ENCODE measurements around the gene FLOT2. TPM values are rescaled to one million over a fixed set of nuclear protein-coding genes. Genes with fewer than 3 reads are reported as not detected.
"Not testable (repeated sequence)": the region's sequence is repeated elsewhere in the genome, so short reads cannot be mapped to it uniquely, and the experiment has no call there.

The FLOT2 gene
- total and polyA plus RNA-seq, 12 donors = 23.8 to 193 (median 69.1) TPM

DNA sequence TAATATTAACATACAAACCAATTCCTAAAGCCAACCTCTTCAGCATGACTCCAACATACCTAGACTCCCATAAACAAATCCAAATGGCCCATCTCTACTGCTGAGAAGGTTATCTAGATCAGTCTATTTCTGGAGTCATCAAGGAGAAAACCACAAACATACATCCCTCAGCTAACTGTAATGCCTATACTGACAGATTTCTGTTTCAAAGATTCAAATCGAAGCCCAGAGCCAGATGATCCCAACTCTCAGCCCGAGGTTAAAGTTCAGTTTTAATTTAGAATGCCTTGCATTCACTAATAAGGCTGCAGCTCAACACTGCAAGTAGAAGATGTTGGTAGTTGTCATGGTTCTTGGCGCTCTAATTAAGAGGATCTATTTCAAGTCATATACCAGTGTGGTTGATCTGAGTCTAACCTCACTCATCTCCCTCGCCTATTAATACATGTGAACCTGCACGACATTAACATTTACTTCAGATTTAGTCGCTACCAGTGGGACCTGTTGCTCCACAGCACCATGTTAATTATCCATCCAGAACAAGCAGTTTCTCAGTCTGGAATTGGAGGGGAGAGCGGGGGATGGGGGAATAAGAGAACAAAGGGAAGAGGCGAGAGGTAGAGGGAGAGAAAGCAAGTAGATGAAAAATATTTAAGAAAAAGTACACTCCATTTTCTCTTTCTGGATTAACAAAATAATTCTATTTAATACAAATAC, 38.4 kb upstream of the FLOT2 start:
- no peak for TF ChIP-seq POLR2A (IDR thresholded peaks at IDR 0.05)
- TF ChIP-seq, protein P1, sequence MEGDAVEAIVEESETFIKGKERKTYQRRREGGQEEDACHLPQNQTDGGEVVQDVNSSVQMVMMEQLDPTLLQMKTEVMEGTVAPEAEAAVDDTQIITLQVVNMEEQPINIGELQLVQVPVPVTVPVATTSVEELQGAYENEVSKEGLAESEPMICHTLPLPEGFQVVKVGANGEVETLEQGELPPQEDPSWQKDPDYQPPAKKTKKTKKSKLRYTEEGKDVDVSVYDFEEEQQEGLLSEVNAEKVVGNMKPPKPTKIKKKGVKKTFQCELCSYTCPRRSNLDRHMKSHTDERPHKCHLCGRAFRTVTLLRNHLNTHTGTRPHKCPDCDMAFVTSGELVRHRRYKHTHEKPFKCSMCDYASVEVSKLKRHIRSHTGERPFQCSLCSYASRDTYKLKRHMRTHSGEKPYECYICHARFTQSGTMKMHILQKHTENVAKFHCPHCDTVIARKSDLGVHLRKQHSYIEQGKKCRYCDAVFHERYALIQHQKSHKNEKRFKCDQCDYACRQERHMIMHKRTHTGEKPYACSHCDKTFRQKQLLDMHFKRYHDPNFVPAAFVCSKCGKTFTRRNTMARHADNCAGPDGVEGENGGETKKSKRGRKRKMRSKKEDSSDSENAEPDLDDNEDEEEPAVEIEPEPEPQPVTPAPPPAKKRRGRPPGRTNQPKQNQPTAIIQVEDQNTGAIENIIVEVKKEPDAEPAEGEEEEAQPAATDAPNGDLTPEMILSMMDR (IDR thresholded peaks at IDR 0.05) = no peak
- intact Hi-C loops (cut with DNase I) = no loop called here
- H3K27ac ChIP-seq = no peak overlapping the region
- peaks cover 26 to 52% of the 10 kb centered on the region in 2 donors for H3K4me1 ChIP-seq (replicated peaks in 1 of 2)
- H3K27me3 ChIP-seq = no peaks in the 10 kb centered on the region
- H3K4me3 ChIP-seq = no peak overlapping the region
- DNase-seq = no peak
- 87 to 92% (median 91%) methylated on average over 8 of the region's 8 CpGs for WGBS, 4 donors
- H3K36me3 ChIP-seq (replicated peaks in 1 of 2) = no peaks in the 10 kb centered on the region
- H3K9me3 ChIP-seq (replicated peaks in 1 of 3) = no peaks in the 10 kb centered on the region

DNA sequence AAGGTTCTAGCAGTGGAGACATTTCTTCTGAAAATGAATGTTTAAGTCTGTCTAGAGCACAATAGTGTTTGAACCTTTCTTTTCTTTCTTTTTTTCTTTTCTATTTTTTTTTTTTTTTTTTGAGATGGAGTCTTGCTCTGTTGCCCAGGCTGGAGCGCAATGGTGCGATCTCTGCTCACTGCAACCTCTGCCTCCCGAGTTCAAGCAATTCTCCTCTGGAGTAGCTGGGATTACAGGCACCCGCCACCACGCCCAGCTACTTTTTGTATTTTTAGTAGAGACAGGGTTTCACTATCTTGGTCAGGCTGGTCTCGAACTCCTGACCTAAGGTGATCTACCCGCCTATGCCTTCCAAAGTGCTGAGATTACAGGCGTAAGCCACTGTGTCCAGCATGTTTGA, 37.0 kb upstream of the FLOT2 start:
- H3K4me1 ChIP-seq (replicated peaks in 1 of 2) = peaks cover 16 to 41% of the 10 kb centered on the region in 2 donors
- H3K9me3 ChIP-seq (replicated peaks in 1 of 3); H3K27me3 ChIP-seq; DNase-seq; intact Hi-C loops (cut with DNase I); H3K4me3 ChIP-seq; H3K36me3 ChIP-seq (replicated peaks in 1 of 2); H3K27ac ChIP-seq: not testable (repeated sequence)
- 98 to 100% (median 99%) methylated on average over 7 to 8 of the region's 8 CpGs for WGBS, 4 donors

DNA sequence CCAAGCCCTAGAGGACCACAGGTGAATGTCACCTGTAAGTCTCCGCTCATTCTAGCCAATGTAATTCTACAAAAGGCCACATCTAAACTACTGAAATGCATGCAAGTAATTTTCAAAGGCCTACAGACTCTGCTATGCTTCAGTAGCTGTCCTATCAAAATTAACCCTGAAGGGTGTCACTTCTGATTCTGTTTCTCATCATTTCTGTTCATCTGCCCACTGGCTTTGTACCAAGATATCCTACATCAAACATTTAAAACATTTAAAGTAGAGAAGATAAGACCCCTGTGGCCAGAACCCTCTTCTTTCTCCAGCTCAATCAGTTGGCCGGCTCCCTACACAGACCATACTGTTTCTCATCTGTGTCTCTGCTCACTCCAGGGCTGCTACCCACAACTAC, 32.3 kb upstream of the FLOT2 start:
- WGBS, 4 donors = 92 to 100% (median 94%) methylated on average over 2 of the region's 2 CpGs
- peaks cover 0 to 26% of the 10 kb centered on the region in 2 donors for H3K4me1 ChIP-seq (replicated peaks in 1 of 2)
- intact Hi-C loops (cut with DNase I) = no loop called here

DNA sequence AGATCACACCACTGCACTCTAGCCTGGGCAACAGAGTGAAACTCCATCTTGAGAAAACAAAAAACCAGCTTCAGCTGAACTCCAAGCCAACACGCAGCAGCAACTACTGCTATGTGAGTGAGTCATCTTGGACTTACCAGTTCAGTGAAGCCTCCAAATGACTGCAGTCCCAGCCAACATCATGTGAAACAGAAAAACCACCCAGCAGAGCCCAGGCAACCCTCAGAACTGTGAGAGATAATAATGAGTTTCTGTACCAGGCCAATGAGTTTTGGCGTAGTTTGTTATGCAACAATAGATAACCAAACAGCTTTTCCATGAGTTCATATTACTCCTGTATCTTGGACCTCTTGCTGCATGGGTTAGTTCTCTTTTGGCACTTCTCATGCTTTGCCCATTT, 30.5 kb upstream of the FLOT2 start:
- intact Hi-C loops (cut with DNase I) = no loop called here
- TF ChIP-seq, protein P1 (IDR thresholded peaks at IDR 0.05) = no peak
- no peak for TF ChIP-seq POLR2A (IDR thresholded peaks at IDR 0.05)
- H3K27ac ChIP-seq = no peak overlapping the region
- H3K27me3 ChIP-seq = no peaks in the 10 kb centered on the region
- H3K4me1 ChIP-seq (replicated peaks in 1 of 2) = peaks cover 0 to 26% of the 10 kb centered on the region in 2 donors
- no peak for DNase-seq
- peaks cover 0 to 13% of the 10 kb centered on the region in 2 donors for H3K36me3 ChIP-seq (replicated peaks in 1 of 2)
- H3K9me3 ChIP-seq (replicated peaks in 1 of 3) = no peaks in the 10 kb centered on the region
- no peak overlapping the region for H3K4me3 ChIP-seq
- 98 to 100% (median 99%) methylated on average over 2 of the region's 2 CpGs for WGBS, 4 donors

More for the DNA sequence above, 32.3 kb upstream of the FLOT2 start:
- Histone ChIP-seq H3K9me3 (replicated peaks in 1 of 3) (no peaks in the 10 kb centered on the region), H3K36me3 (replicated peaks in 1 of 2) (no peaks in the 10 kb centered on the region), H3K27ac (no peak overlapping the region), H3K4me3 (no peak overlapping the region), H3K27me3 (no peaks in the 10 kb centered on the region)
- DNase-seq = no peak
- TF ChIP-seq, protein P1 (IDR thresholded peaks at IDR 0.05) = no peak
- no peak for TF ChIP-seq POLR2A (IDR thresholded peaks at IDR 0.05)

DNA sequence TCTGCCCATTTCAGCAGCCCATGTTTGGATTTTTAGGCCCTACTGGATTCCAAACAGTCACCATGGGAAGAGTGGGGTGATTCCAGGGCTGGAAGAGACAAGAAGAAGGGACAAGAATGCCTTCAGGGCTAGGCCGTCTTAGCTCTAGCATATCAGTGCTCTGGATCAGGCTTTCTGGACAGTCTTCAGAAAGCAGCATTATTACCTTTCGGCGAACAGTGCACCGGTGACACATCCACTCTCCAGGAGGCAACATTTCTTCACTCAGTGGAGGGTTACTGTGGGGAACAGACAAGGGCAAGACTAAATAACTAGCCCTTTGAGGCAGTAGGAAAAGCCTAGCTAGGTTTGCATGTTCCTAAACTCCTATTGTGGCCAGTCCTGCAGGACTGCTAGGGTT, 29.3 kb upstream of the FLOT2 start:
- intact Hi-C loops (cut with DNase I) = no loop called here
- DNase-seq = no peak
- peak overlapping the region in 2 of 5 donors; percentile 50 to 67 for H3K27ac ChIP-seq
- peaks cover 0 to 26% of the 10 kb centered on the region in 2 donors for H3K4me1 ChIP-seq (replicated peaks in 1 of 2)
- H3K27me3 ChIP-seq = no peaks in the 10 kb centered on the region
- H3K9me3 ChIP-seq (replicated peaks in 1 of 3) = no peaks in the 10 kb centered on the region
- peaks cover 0 to 26% of the 10 kb centered on the region in 2 donors for H3K36me3 ChIP-seq (replicated peaks in 1 of 2)
- no peak overlapping the region for H3K4me3 ChIP-seq
- 78 to 100% (median 93%) methylated on average over 4 of the region's 4 CpGs for WGBS, 4 donors
- TF ChIP-seq, protein P1 (IDR thresholded peaks at IDR 0.05) = no peak
- no peak for TF ChIP-seq POLR2A (IDR thresholded peaks at IDR 0.05)

All from adrenal gland (tissue), 12 donors.